Fibroblast of lung (primary cell): ENCODE data around the gene LDLRAD4. TPM values are rescaled to one million over a fixed set of nuclear protein-coding genes. Genes with fewer than 3 reads are reported as not detected.

ENCODE experiments used
- DNase-seq, 2 donors: peaks; one replicate each; pipeline versions ENCODE4 v3.0.0 to v3.0.0-alpha.2; 2010; ENCODE audit warnings: low read depth in 2 of 2
- H2AFZ ChIP-seq: 2 replicates; pipeline ENCODE4 v1.5.1; 2012; ENCODE audit warnings: low read length, control low read depth, inconsistent platforms
- H3K27ac ChIP-seq: 2 replicates; pipeline ENCODE4 v1.5.1; 2011; ENCODE audit warnings: low read length, control low read depth; ENCODE audit not compliant: insufficient read depth
- H3K27me3 ChIP-seq: 2 replicates; pipeline ENCODE4 v1.5.1; 2011; ENCODE audit warnings: mild to moderate bottlenecking, low read length; ENCODE audit not compliant: control insufficient read depth, insufficient read depth
- H3K36me3 ChIP-seq: 2 replicates; pipeline ENCODE4 v1.5.1; 2011; ENCODE audit warnings: low read length; ENCODE audit not compliant: control insufficient read depth, insufficient read depth
- H3K4me1 ChIP-seq: 2 replicates; pipeline ENCODE4 v1.5.1; 2011; ENCODE audit warnings: low read length; ENCODE audit not compliant: control insufficient read depth, insufficient read depth; ENCODE audit errors: extremely low read depth
- H3K4me2 ChIP-seq: 2 replicates; pipeline ENCODE4 v1.5.1; 2011; ENCODE audit warnings: low read length, control low read depth; ENCODE audit not compliant: insufficient read depth; ENCODE audit errors: extremely low read depth
- H3K4me3 ChIP-seq, 4 experiments: fragments of 200-600 bp in 1 of 4; sonication (generic) in 1 of 4; replicated peaks in 1 of 4; 2 replicates each; pipeline ENCODE4 v1.5.1; 2011 to 2016; ENCODE audit warnings: low read length in 4 of 4, low read depth in 3 of 4, mild to moderate bottlenecking in 3 of 4, control low read depth in 2 of 4, inconsistent platforms in 1 of 4, mixed read lengths in 1 of 4; ENCODE audit not compliant: insufficient read depth in 1 of 4; ENCODE audit errors: control extremely low read depth in 1 of 4
- H3K79me2 ChIP-seq: 2 replicates; pipeline ENCODE4 v1.5.1; 2012; ENCODE audit warnings: mild to moderate bottlenecking, low read length, inconsistent platforms; ENCODE audit not compliant: control insufficient read depth, insufficient read depth
- H3K9ac ChIP-seq: 2 replicates; pipeline ENCODE4 v1.5.1; 2011; ENCODE audit warnings: mild to moderate bottlenecking, low read length, control low read depth; ENCODE audit not compliant: insufficient read depth
- H3K9me3 ChIP-seq: 2 replicates; pipeline ENCODE4 v1.5.1; 2012; ENCODE audit warnings: low read depth, low read length; ENCODE audit not compliant: control insufficient read depth, insufficient read depth
- H4K20me1 ChIP-seq: 2 replicates; pipeline ENCODE4 v1.5.1; 2011; ENCODE audit warnings: low read length; ENCODE audit not compliant: control insufficient read depth, insufficient read depth; ENCODE audit errors: extremely low read depth
- CTCF ChIP-seq, 2 donors: IDR thresholded peaks in 1 of 2; conservative IDR thresholded peaks in 1 of 2; 1 replicate in 1 of 2; 2 replicates in 1 of 2; pipeline ENCODE4 v1.5.1; 2011 to 2012; ENCODE audit warnings: low read length in 2 of 2, control low read depth in 1 of 2, inconsistent platforms in 1 of 2, low read depth in 1 of 2, mild to moderate bottlenecking in 1 of 2
- EZH2 ChIP-seq: IDR thresholded peaks from 2 replicates; pipeline ENCODE4 v1.5.1; 2012; ENCODE audit warnings: low read length, control low read depth, mild to moderate bottlenecking; ENCODE audit errors: missing control alignments
- polyA plus RNA-seq, 2 donors: library from polyadenylated mRNA; depleted of rRNA in 1 of 2; stranded (reverse) in 1 of 2; unstranded in 1 of 2; fragments of >200 nt; gene quantifications; 2 replicates each; pipeline ENCODE4 v1.2.1, GENCODE V29; 2011 to 2012; ENCODE audit warnings: missing spikeins in 1 of 2
- total RNA-seq: library from RNA; depleted of rRNA; stranded (reverse); fragments of >200 nt; gene quantifications from 2 replicates; pipeline ENCODE4 v1.2.1, GENCODE V29; 2014

The LDLRAD4 gene
- total and polyA plus RNA-seq, 2 donors (not counting 1 experiment from before 2014, with no cell fraction given): not detected

- Histone ChIP-seq H3K4me2 (no peak overlapping the region), H4K20me1 (no peaks in the 10 kb centered on the region), H3K27me3 (no peaks in the 10 kb centered on the region), H2AFZ (no peak overlapping the region), H3K27ac (no peak overlapping the region), H3K9ac (no peak overlapping the region), H3K79me2 (no peaks in the 10 kb centered on the region), H3K4me1 (no peaks in the 10 kb centered on the region), H3K9me3 (no peaks in the 10 kb centered on the region), H3K36me3 (no peaks in the 10 kb centered on the region), H3K4me3 (no peak overlapping the region)
- TF ChIP-seq CTCF (conservative IDR thresholded peaks at IDR 0.05 in 1 of 2, IDR thresholded peaks at IDR 0.05 in 1 of 2; ENCODE audit: low read depth in 1 of 2, low read length in 2 of 2): no peak
- TF ChIP-seq EZH2: no peak
- DNase-seq: no peak
Observed at GRCh38 chr18:13390196-13390595, 171.6 kb downstream of the LDLRAD4 start.

- no peaks in the 10 kb centered on the region for H3K9me3 ChIP-seq
- H3K36me3 ChIP-seq: no peaks in the 10 kb centered on the region
- no peaks in the 10 kb centered on the region for H4K20me1 ChIP-seq
- H3K79me2 ChIP-seq: no peaks in the 10 kb centered on the region
- H3K27ac ChIP-seq: no peak overlapping the region
- no peak for DNase-seq
- no peak overlapping the region for H3K4me3 ChIP-seq
- H3K9ac ChIP-seq: no peak overlapping the region
- no peak overlapping the region for H2AFZ ChIP-seq
- TF ChIP-seq EZH2 (no peak), CTCF (conservative IDR thresholded peaks at IDR 0.05 in 1 of 2, IDR thresholded peaks at IDR 0.05 in 1 of 2; ENCODE audit: low read depth in 1 of 2, low read length in 2 of 2) (no peak)
- no peaks in the 10 kb centered on the region for H3K4me1 ChIP-seq
- no peak overlapping the region for H3K4me2 ChIP-seq
- no peaks in the 10 kb centered on the region for H3K27me3 ChIP-seq
Observed at GRCh38 chr18:13390711-13391110, 172.2 kb downstream of the LDLRAD4 start.

GRCh38 chr18:13392029-13392750 is 173.6 kb downstream of the LDLRAD4 start:
- Histone ChIP-seq H3K36me3 (no peaks in the 10 kb centered on the region), H2AFZ (no peak overlapping the region), H3K4me2 (no peak overlapping the region), H3K9ac (no peak overlapping the region), H3K27ac (no peak overlapping the region), H3K4me1 (no peaks in the 10 kb centered on the region), H3K4me3 (no peak overlapping the region), H4K20me1 (no peaks in the 10 kb centered on the region), H3K27me3 (no peaks in the 10 kb centered on the region), H3K9me3 (no peaks in the 10 kb centered on the region), H3K79me2 (no peaks in the 10 kb centered on the region)
- TF ChIP-seq CTCF (conservative IDR thresholded peaks at IDR 0.05 in 1 of 2, IDR thresholded peaks at IDR 0.05 in 1 of 2; ENCODE audit: low read depth in 1 of 2, low read length in 2 of 2) (no peak), EZH2 (no peak)
- DNase-seq: no peak
